ENCODE data around the gene MRPL44.

The MRPL44 gene

DNA sequence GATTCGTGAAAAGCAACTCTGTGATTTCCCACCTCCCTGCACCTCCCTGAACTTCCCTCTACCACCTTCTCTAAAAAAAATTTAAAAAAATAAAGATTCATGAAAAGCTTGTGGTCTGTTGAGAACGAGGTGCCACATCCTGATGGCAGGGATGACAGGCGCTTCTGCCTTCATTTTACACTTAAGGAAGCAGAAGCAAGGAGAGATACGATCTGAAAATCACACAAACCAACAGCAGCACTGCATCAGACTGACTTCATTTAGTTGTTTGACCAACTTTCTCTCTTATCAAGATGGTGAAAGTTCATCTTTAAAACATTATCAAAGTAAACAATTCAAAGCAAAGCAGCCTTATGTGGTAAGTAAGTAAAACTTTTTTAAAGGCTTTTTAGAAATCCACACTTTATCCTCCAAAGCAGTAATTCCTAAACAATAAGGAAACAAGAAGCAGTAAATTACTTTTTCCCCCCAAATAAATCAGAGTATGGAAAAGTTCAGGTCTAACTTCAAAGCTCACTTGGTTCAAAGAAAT lies 27.6 kb upstream of the MRPL44 start:
- Histone ChIP-seq H3K27ac (ENCODE audit: insufficient read depth in 1 of 2, low read depth in 1 of 2, low read length in 2 of 2, poor library complexity in 1 of 2, severe bottlenecking in 2 of 2) (no peak overlapping the region), H3K9me3 (ENCODE audit: control extremely low read depth in 1 of 5, control insufficient read depth in 4 of 5, insufficient read depth in 2 of 5, low read depth in 1 of 5, low read length in 4 of 5) (peaks cover 5 to 17% (median 6%) of the 10 kb centered on the region in 5 experiments), H3K4me3 (ENCODE audit: control insufficient read depth in 1 of 7, extremely low read depth in 1 of 7, insufficient read depth in 4 of 7, low read depth in 2 of 7, low read length in 6 of 7) (peak overlapping the region in 2 of 7 experiments; percentile 1 to 11), H3K27me3 (replicated peaks in 2 of 5; ENCODE audit: control insufficient read depth in 4 of 5, insufficient read depth in 5 of 5, low read length in 4 of 5) (no peaks in the 10 kb centered on the region), H3K36me3 (ENCODE audit: control insufficient read depth in 4 of 4, insufficient read depth in 4 of 4, low read length in 3 of 4) (peaks cover 0 to 2% (median 0%) of the 10 kb centered on the region in 4 experiments), H3K4me1 (ENCODE audit: control extremely low read depth in 1 of 4, control insufficient read depth in 4 of 4, insufficient read depth in 4 of 4, low read length in 3 of 4) (peaks cover 4 to 19% (median 16%) of the 10 kb centered on the region in 4 experiments)
- CTCF ChIA-PET, result interaction anchor here (1.0 to 1.6 kb wide), 2 partner anchors 10 to 14 kb away, joined by 4 read pairs; no protein-coding TSS in a partner anchor
- DNase-seq, result peak; percentile 69 to 96 (median 93)
- POLR2A ChIA-PET, result interaction anchor here (0.6 kb wide), 1 partner anchor 37 kb away, joined by 3 read pairs; no protein-coding TSS in a partner anchor
- 0% methylated on average over 2 of the region's 4 CpGs for WGBS (ENCODE audit: insufficient coverage)

DNA sequence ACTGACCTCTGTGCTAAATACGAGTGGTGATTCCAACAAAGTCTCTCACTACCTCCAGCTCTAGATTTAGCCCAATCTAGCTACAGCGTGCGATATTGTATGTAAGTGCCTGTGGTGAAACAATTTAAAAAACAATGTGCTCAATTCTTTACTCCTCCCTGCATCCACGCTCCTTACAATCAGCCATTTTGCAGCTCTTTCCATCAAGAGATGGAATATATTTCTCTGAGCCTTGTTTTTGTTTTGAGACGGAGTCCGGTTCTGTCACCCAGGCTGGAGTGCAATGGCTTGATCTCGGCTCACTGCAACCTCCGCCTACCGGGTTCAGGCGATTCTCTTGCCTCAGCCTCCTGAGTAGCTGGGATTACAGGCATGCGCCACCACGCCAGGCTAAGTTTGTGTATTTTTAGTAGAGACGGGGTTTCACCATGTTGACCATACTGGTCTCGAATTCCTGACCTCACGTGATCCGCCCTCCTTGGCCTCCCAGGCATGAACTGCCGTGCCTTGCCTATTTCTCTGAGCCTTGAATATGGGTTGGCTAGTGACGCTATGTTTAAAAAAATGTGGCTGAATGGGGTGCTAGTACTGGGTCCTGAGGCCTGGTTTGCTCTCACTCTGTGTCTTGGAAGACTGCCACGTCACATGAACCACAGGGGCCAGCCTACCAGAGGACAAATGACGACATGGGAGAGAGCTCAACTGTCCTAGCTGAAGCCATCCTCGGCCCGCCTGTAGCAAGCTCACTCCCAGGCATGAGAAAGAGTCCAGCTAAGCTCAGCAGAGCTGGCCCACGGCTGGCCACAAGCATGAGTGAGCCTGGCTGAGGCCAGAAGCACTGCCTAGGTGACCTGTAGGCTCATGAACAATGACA lies 26.9 kb upstream of the MRPL44 start:
- Histone ChIP-seq H3K9me3 (ENCODE audit: control extremely low read depth in 1 of 5, control insufficient read depth in 4 of 5, insufficient read depth in 2 of 5, low read depth in 1 of 5, low read length in 4 of 5) (peaks cover 5 to 17% (median 6%) of the 10 kb centered on the region in 5 experiments), H3K27ac (ENCODE audit: insufficient read depth in 1 of 2, low read depth in 1 of 2, low read length in 2 of 2, poor library complexity in 1 of 2, severe bottlenecking in 2 of 2) (no peak overlapping the region), H3K36me3 (ENCODE audit: control insufficient read depth in 4 of 4, insufficient read depth in 4 of 4, low read length in 3 of 4) (peaks cover 0 to under 1% (median 0%) of the 10 kb centered on the region in 4 experiments), H3K4me1 (ENCODE audit: control extremely low read depth in 1 of 4, control insufficient read depth in 4 of 4, insufficient read depth in 4 of 4, low read length in 3 of 4) (peaks cover 4 to 19% (median 16%) of the 10 kb centered on the region in 4 experiments), H3K27me3 (replicated peaks in 2 of 5; ENCODE audit: control insufficient read depth in 4 of 5, insufficient read depth in 5 of 5, low read length in 4 of 5) (no peaks in the 10 kb centered on the region), H3K4me3 (ENCODE audit: control insufficient read depth in 1 of 7, extremely low read depth in 1 of 7, insufficient read depth in 4 of 7, low read depth in 2 of 7, low read length in 6 of 7) (no peak overlapping the region)
- CTCF ChIA-PET, result interaction anchor here (1.0 to 1.6 kb wide), 2 partner anchors 10 to 13 kb away, joined by 4 read pairs; no protein-coding TSS in a partner anchor
- POLR2A ChIA-PET, result interaction anchor here (0.6 kb wide), 1 partner anchor 36 kb away, joined by 3 read pairs; no protein-coding TSS in a partner anchor
- 81% methylated on average over 18 of the region's 23 CpGs for WGBS (ENCODE audit: insufficient coverage)
- DNase-seq, result peak in 2 of 3 donors; percentile 34 to 41

DNA sequence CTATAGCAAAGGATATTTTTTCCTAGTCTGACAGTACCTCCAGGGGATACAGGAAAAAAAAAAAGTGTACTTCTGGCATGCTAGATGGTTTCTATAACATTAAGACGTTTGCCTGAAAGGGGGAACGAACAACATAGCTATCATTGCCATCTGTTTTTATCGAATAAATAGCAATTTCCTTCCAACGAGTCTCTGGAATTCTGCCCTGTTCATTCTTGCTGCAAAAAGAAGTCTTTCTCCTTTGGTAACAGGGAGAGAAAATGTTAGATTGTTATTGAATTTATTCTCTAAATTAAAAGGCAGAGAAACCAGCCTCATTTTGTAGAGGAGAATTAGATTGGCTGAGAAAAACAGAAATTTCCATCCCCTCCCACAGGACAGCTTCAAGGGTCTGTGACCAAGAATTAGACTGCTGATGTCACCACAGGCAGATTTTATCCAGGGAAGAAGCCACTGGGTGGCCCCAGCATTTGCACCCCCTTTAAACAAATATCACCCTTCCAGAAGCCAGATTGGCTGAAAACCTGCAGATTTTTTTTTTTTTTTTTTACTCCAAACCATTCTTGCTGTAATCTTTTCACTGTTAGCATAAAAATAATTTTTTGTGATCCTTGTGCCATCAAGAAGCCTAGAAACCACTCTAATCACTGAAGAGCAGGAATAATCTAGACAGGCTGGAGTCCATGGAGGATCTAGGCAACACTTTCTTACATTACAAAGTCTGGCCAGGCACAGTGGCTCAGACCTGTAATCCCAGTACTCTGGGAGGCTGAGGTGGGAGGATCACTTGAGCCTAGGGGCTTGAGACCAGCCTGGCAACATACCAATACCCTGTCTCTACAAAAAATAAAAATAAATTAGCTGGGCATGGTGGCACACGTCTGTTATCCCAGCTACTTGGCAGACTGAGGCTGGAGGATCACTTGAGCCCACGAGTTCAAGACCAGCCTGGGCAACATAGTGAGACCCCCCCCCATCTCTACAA lies 24.2 kb upstream of the MRPL44 start:
- ChIA-PET POLR2A (no interaction called here), CTCF (interaction anchor here (0.6 to 1.2 kb wide), 2 partner anchors 10 to 1219 kb away, joined by 3 to 4 read pairs; no protein-coding TSS in a partner anchor)
- no peaks in the 10 kb centered on the region for H3K9me3 ChIP-seq (ENCODE audit: control extremely low read depth in 1 of 5, control insufficient read depth in 4 of 5, insufficient read depth in 2 of 5, low read depth in 1 of 5, low read length in 4 of 5)
- no peak overlapping the region for H3K27ac ChIP-seq (ENCODE audit: insufficient read depth in 1 of 2, low read depth in 1 of 2, low read length in 2 of 2, poor library complexity in 1 of 2, severe bottlenecking in 2 of 2)
- H3K36me3 ChIP-seq (ENCODE audit: control insufficient read depth in 4 of 4, insufficient read depth in 4 of 4, low read length in 3 of 4), result no peaks in the 10 kb centered on the region
- DNase-seq, result no peak
- H3K4me3 ChIP-seq (ENCODE audit: control insufficient read depth in 1 of 7, extremely low read depth in 1 of 7, insufficient read depth in 4 of 7, low read depth in 2 of 7, low read length in 6 of 7), result no peak overlapping the region
- whole genome bisulfite sequencing (ENCODE audit: insufficient coverage), result 68% methylated on average over 4 of the region's 6 CpGs
- H3K4me1 ChIP-seq (ENCODE audit: control extremely low read depth in 1 of 4, control insufficient read depth in 4 of 4, insufficient read depth in 4 of 4, low read length in 3 of 4), result peaks cover 4 to 25% (median 18%) of the 10 kb centered on the region in 4 experiments
- H3K27me3 ChIP-seq (replicated peaks in 2 of 5; ENCODE audit: control insufficient read depth in 4 of 5, insufficient read depth in 5 of 5, low read length in 4 of 5), result no peaks in the 10 kb centered on the region

DNA sequence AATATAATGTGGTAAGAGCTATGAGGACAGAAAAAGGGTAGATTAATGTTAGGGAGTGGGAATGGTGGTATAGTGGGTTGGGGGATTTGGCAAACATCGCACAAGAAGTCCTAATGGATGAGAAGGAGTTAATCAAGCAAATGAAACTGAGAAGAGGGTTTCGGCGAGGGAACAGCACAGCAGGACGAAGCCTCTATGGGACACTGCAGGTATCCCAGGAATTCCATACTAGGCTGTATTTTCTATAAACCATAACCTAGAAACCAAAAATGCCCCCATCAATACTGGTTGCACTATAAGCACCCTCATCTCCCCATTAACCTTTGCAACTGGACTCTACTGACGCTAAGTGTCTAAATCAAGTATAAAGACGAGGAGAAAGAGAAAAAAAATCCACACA lies 22.4 kb upstream of the MRPL44 start:
- peaks cover 3 to 18% (median 10%) of the 10 kb centered on the region in 4 experiments for H3K4me1 ChIP-seq (ENCODE audit: control extremely low read depth in 1 of 4, control insufficient read depth in 4 of 4, insufficient read depth in 4 of 4, low read length in 3 of 4)
- 67% methylated on average over 3 of the region's 6 CpGs for WGBS (ENCODE audit: insufficient coverage)
- H3K27ac ChIP-seq (ENCODE audit: insufficient read depth in 1 of 2, low read depth in 1 of 2, low read length in 2 of 2, poor library complexity in 1 of 2, severe bottlenecking in 2 of 2), result no peak overlapping the region
- no peaks in the 10 kb centered on the region for H3K36me3 ChIP-seq (ENCODE audit: control insufficient read depth in 4 of 4, insufficient read depth in 4 of 4, low read length in 3 of 4)
- ChIA-PET CTCF (interaction anchor here (0.9 kb wide), 1 partner anchor 8 kb away, joined by 3 read pairs; no protein-coding TSS in a partner anchor), POLR2A (interaction anchor here (0.6 kb wide), 1 partner anchor 83 kb away, joined by 4 read pairs; no protein-coding TSS in a partner anchor)
- H3K4me3 ChIP-seq (ENCODE audit: control insufficient read depth in 1 of 7, extremely low read depth in 1 of 7, insufficient read depth in 4 of 7, low read depth in 2 of 7, low read length in 6 of 7), result no peak overlapping the region
- no peak for DNase-seq
- H3K27me3 ChIP-seq (replicated peaks in 2 of 5; ENCODE audit: control insufficient read depth in 4 of 5, insufficient read depth in 5 of 5, low read length in 4 of 5), result no peaks in the 10 kb centered on the region
- H3K9me3 ChIP-seq (ENCODE audit: control extremely low read depth in 1 of 5, control insufficient read depth in 4 of 5, insufficient read depth in 2 of 5, low read depth in 1 of 5, low read length in 4 of 5), result no peaks in the 10 kb centered on the region

DNA sequence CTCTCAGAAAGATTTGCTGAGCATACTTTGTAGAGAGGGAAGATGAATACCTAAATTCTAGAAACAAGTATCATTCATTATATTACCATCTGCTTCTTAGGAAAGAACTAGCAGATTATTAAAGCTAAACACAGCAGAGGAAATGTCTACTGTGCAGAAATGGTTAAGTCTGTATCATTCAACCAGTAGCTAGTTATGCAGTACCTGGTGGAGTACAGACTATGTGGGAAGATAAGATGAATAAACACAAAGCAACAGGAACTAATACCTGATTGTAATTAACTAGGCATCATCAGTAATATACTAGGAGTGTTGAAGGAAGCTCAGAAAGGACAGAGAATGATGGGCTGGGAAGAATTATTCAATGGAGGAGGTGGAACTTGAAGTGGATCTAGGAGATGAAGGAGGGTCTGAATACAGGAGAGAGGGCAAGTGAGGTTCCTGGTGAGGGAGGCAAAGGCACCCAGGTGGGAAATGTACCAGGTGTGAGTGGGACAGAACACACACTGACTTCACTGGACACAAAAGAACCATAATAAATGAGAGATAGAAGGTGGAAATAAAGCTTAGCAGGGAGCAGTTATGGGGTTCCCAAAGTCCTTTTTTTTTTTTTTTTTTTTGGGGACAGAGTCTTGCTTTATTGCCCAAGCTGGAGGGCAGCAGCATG lies 21.7 kb upstream of the MRPL44 start:
- DNase-seq, result no peak
- CTCF ChIA-PET, result interaction anchor here (0.9 kb wide), 1 partner anchor 9 kb away, joined by 3 read pairs; no protein-coding TSS in a partner anchor
- Histone ChIP-seq H3K36me3 (ENCODE audit: control insufficient read depth in 4 of 4, insufficient read depth in 4 of 4, low read length in 3 of 4) (peaks cover 0 to 2% (median 0%) of the 10 kb centered on the region in 4 experiments), H3K4me3 (ENCODE audit: control insufficient read depth in 1 of 7, extremely low read depth in 1 of 7, insufficient read depth in 4 of 7, low read depth in 2 of 7, low read length in 6 of 7) (no peak overlapping the region), H3K9me3 (ENCODE audit: control extremely low read depth in 1 of 5, control insufficient read depth in 4 of 5, insufficient read depth in 2 of 5, low read depth in 1 of 5, low read length in 4 of 5) (no peaks in the 10 kb centered on the region), H3K4me1 (ENCODE audit: control extremely low read depth in 1 of 4, control insufficient read depth in 4 of 4, insufficient read depth in 4 of 4, low read length in 3 of 4) (peaks cover 0 to 11% (median 3%) of the 10 kb centered on the region in 4 experiments), H3K27me3 (replicated peaks in 2 of 5; ENCODE audit: control insufficient read depth in 4 of 5, insufficient read depth in 5 of 5, low read length in 4 of 5) (no peaks in the 10 kb centered on the region), H3K27ac (ENCODE audit: insufficient read depth in 1 of 2, low read depth in 1 of 2, low read length in 2 of 2, poor library complexity in 1 of 2, severe bottlenecking in 2 of 2) (no peak overlapping the region)
- POLR2A ChIA-PET, result interaction anchor here (0.5 to 0.6 kb wide), 2 partner anchors 21 to 84 kb away, joined by 4 to 5 read pairs; no protein-coding TSS in a partner anchor

DNA sequence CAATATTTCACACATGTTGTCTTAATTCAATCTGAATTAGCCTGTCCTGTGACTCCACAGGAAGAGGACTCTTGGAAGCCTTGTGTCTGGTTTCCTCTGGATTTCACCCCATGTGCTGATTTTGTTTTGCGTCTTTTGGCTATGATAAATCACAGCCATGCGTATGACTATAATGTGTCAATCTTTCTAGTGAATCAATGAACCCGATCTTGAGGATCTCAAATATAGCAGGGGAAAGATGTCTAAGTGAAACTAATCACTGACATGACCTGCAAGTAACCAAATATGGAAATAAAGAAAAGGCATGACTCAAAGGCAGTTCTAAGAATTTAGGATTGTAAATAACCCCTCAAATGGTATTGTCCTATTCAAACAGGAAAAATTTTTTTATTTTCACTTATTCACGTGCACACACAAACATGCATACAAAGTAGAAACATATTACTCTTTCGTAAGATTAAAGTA lies 20.4 kb upstream of the MRPL44 start:
- Histone ChIP-seq H3K36me3 (ENCODE audit: control insufficient read depth in 4 of 4, insufficient read depth in 4 of 4, low read length in 3 of 4) (peaks cover 0 to 2% (median 0%) of the 10 kb centered on the region in 4 experiments), H3K4me1 (ENCODE audit: control extremely low read depth in 1 of 4, control insufficient read depth in 4 of 4, insufficient read depth in 4 of 4, low read length in 3 of 4) (peaks cover 0 to 9% (median 0%) of the 10 kb centered on the region in 4 experiments), H3K27ac (ENCODE audit: insufficient read depth in 1 of 2, low read depth in 1 of 2, low read length in 2 of 2, poor library complexity in 1 of 2, severe bottlenecking in 2 of 2) (no peak overlapping the region), H3K4me3 (ENCODE audit: control insufficient read depth in 1 of 7, extremely low read depth in 1 of 7, insufficient read depth in 4 of 7, low read depth in 2 of 7, low read length in 6 of 7) (no peak overlapping the region), H3K9me3 (ENCODE audit: control extremely low read depth in 1 of 5, control insufficient read depth in 4 of 5, insufficient read depth in 2 of 5, low read depth in 1 of 5, low read length in 4 of 5) (no peaks in the 10 kb centered on the region), H3K27me3 (replicated peaks in 2 of 5; ENCODE audit: control insufficient read depth in 4 of 5, insufficient read depth in 5 of 5, low read length in 4 of 5) (no peaks in the 10 kb centered on the region)
- DNase-seq, result no peak
- ChIA-PET POLR2A (no interaction called here), CTCF (no interaction called here)
- WGBS (ENCODE audit: insufficient coverage), result 94% methylated on average over 3 of the region's 5 CpGs
